ENCODE results near the gene SPATA1. TPM values are rescaled to one million over a fixed set of nuclear protein-coding genes. Genes with fewer than 3 reads are reported as not detected.

Gene SPATA1
- total RNA-seq, 2 donors from 2014 or later, result 0.67 to 1.5 TPM

DNA sequence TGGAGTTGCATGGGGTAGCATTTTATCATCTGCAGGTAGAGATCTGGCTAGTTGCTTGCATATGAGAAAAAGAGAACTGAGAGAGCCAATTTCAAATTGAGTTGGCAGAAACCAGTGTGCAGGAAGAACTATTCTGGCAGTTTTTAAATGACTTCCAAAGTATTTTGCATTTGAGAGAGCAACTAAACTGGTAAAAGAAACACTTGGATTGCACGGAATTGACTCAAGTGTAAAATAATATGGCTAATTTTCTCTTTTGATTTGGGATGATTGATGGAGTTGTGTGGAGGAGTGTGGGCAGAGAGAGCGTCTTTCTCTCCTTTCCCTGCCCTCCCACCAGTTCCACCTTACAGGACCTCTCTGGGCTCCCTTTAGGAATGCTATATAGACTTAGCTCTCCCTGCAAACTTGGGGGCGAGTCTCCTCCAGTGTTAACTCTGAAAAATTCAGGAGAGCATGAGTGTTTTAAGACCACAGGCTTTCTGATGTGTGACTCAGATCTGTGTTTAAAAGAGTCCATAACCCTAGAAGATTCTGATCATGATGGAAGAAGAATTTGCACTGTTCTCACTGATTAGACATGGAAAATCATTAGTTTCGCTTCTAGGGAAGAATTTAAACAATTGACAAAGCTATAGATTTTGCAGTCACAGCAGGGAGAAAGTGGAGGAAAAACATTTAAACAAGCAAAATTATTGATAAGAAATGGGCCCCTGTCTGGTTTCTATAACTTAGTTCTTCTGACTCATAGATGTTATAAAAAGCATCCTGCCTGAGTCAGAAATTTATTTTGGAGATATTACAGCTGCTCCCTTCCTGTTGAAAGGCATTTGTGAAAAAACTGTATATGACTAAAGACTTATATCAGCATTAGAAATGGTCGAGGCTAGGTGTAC is 92.9 kb downstream of the SPATA1 start:
- Histone ChIP-seq H3K4me3 (no peak overlapping the region), H3K4me1 (peaks cover 0 to 17% of the 10 kb centered on the region in 2 donors), H3K27ac (peak overlapping the region in 1 of 2 donors; percentile 69), H3K36me3 (no peaks in the 10 kb centered on the region), H3K9me3 (peaks cover 0 to 2% of the 10 kb centered on the region in 2 donors), H3K27me3 (no peaks in the 10 kb centered on the region)
- TF ChIP-seq, protein P1, sequence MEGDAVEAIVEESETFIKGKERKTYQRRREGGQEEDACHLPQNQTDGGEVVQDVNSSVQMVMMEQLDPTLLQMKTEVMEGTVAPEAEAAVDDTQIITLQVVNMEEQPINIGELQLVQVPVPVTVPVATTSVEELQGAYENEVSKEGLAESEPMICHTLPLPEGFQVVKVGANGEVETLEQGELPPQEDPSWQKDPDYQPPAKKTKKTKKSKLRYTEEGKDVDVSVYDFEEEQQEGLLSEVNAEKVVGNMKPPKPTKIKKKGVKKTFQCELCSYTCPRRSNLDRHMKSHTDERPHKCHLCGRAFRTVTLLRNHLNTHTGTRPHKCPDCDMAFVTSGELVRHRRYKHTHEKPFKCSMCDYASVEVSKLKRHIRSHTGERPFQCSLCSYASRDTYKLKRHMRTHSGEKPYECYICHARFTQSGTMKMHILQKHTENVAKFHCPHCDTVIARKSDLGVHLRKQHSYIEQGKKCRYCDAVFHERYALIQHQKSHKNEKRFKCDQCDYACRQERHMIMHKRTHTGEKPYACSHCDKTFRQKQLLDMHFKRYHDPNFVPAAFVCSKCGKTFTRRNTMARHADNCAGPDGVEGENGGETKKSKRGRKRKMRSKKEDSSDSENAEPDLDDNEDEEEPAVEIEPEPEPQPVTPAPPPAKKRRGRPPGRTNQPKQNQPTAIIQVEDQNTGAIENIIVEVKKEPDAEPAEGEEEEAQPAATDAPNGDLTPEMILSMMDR (IDR thresholded peaks at IDR 0.05), result no peak
- DNase-seq (ENCODE audit: low spot score), result no peak

DNA sequence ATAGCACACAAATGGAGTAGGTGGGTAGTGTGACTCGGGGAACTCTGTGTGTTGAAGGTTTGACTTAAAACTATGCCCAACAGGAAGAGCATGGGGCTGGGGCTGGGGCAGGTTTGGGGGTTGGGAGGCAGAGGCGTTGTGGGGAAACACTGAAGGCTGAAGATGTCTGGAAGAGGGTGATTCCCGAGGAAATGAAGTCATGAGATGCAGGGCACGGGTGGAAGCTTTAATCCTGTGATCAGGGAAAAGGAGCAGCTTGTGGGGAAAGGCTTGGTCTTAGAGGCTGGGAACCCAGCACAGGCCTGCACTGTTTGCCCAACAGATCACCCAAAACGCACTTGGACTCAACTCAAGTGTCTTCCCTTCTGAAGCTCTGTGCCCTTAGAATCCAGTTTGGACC is 94.6 kb downstream of the SPATA1 start:
- Histone ChIP-seq H3K36me3 (no peaks in the 10 kb centered on the region), H3K4me1 (peaks cover 0 to 20% of the 10 kb centered on the region in 2 donors), H3K4me3 (no peak overlapping the region), H3K9me3 (no peaks in the 10 kb centered on the region), H3K27me3 (no peaks in the 10 kb centered on the region), H3K27ac (no peak overlapping the region)
- no peak for DNase-seq (ENCODE audit: low spot score)
- TF ChIP-seq, protein P1 (IDR thresholded peaks at IDR 0.05), result no peak

DNA sequence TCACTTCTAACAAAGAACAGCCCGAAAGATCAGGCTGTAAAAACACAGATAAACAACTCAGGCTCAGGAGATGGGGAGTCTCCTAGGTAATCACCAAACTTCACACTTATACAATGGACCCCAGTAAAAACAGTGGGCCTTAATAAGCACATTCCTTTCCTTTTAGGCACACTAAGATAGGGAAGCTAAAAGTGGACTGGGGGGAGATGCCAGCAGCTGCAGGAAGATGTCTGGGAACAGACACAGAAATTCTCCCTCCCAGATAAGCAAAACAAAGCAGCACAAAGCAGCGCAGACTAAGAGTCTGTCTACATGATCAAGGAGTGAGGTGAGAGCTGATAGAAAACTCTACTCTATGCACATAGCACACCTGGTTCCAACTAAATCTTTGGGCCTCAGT is 97.0 kb downstream of the SPATA1 start:
- Histone ChIP-seq H3K27me3 (no peaks in the 10 kb centered on the region), H3K36me3 (no peaks in the 10 kb centered on the region), H3K4me1 (peaks cover 0 to 20% of the 10 kb centered on the region in 2 donors), H3K9me3 (no peaks in the 10 kb centered on the region), H3K4me3 (peak overlapping the region; percentile 12 to 30), H3K27ac (peak overlapping the region; percentile 50 to 83)
- TF ChIP-seq, protein P1 (IDR thresholded peaks at IDR 0.05), result no peak
- DNase-seq (ENCODE audit: low spot score), result no peak

DNA sequence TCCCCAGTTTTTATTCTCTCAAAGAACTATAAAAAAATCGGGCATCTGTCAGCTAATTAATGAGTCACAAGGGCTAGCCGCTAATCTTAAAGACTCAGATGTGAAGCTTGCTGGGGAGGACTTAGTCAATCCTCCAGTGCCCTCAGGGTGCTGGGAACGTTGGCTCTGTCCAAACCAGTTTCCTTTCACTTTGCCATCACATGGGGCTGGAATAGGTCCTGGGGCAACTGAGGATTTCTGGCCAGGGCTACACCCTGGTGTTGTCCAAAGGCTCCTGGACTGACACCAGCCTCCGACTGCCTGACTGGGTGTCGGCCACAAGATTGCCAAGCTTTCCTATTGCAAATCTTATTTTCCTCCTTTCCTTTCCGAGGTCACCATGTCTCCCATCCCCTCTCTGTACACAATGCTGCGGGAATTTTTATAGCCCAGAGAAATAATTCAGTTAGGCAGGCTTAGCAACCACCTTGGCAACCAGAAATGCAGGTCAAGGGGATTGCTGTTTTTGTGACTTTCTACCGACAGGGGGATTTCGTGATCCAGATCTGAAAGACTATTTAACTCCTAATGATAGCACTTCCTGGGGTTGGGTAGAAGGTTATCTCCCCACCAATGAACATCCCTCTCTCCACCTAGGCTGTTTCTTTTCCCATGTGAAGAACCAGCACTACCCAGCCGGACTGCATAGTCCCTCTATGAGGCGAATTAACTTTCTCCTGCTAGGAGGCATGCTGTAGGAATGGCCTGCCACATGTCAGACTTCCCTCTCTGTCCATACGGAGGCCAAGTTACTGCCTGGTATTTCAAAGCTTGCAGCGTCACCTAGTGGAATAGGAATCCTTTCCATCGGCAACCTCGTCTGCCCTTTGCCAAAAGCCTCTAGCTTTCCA is 98.0 kb downstream of the SPATA1 start:
- TF ChIP-seq, protein P1 (IDR thresholded peaks at IDR 0.05), result peak; percentile 38 to 76

DNA sequence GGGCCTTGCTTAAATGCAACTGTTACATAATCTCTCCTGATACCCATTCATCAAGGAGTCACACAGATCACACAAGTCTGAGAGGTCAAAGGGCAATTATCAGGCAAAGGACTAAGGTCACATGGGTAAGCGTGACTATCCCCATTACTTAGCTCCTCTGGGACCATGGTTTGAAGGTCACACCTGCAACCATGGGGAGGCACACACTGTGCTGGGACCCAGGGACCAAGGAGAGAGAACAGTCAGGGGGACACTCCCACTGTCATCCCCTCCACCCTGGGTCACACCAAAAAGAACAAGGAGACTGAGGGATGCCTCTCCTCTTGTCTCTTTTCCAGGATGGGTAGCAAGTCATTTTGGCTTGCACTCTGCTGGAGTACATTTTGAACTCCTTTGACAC is 99.0 kb downstream of the SPATA1 start:
- no peak for DNase-seq (ENCODE audit: low spot score)
- TF ChIP-seq, protein P1 (IDR thresholded peaks at IDR 0.05), result no peak
- no peaks in the 10 kb centered on the region for H3K36me3 ChIP-seq
- no peaks in the 10 kb centered on the region for H3K9me3 ChIP-seq
- H3K27ac ChIP-seq, result no peak overlapping the region
- no peak overlapping the region for H3K4me3 ChIP-seq
- H3K27me3 ChIP-seq, result no peaks in the 10 kb centered on the region
- peaks cover 0 to 20% of the 10 kb centered on the region in 2 donors for H3K4me1 ChIP-seq

More for the DNA sequence above, 98.0 kb downstream of the SPATA1 start:
- DNase-seq (ENCODE audit: low spot score), result peak; percentile 76
- Histone ChIP-seq H3K27ac (peak overlapping the region; percentile 50 to 83), H3K36me3 (no peaks in the 10 kb centered on the region), H3K4me1 (peaks cover 0 to 20% of the 10 kb centered on the region in 2 donors), H3K9me3 (no peaks in the 10 kb centered on the region), H3K4me3 (peak overlapping the region; percentile 12 to 30), H3K27me3 (no peaks in the 10 kb centered on the region)

Measured in right atrium auricular region (tissue), 2 donors.